ENCODE results near the gene BCL11A. TPM values are rescaled to one million over a fixed set of nuclear protein-coding genes. Genes with fewer than 3 reads are reported as not detected.
"Not testable (repeated sequence)": the region's sequence is repeated elsewhere in the genome, so short reads cannot be mapped to it uniquely, and the experiment has no call there.

The BCL11A gene
- total RNA-seq, 8 experiments from 2014 or later: 0.66 to 131 (median 21.8) TPM

- Histone ChIP-seq H3K4me3 (no peak overlapping the region), H3K4me1 (replicated peaks in 1 of 2) (peaks cover 17 to 21% of the 10 kb centered on the region in 2 donors), H3K27ac (no peak overlapping the region)
- in situ Hi-C loops (cut with MboI; ENCODE audit: low pct_unique_long_range_greater_than_20kb in 2 of 9, low sequenced_read_pairs in 9 of 9, unreplicated experiment in 9 of 9): no loop called here
- ATAC-seq (replicated peaks in 6 of 8): no peak
- 58 to 100% (median 90%) methylated on average over 1 to 7 of the region's 8 CpGs; no CpG with 5 or more reads in 2 of the 10 experiments for WGBS, 10 experiments
Observed at GRCh38 chr2:60432035-60432601, 121.3 kb downstream of the BCL11A start.

- Histone ChIP-seq H3K4me1 (replicated peaks in 1 of 2) (peaks cover 11 to 12% of the 10 kb centered on the region in 2 donors), H3K27ac (no peak overlapping the region), H3K4me3 (no peak overlapping the region)
- in situ Hi-C loops (cut with MboI; ENCODE audit: low pct_unique_long_range_greater_than_20kb in 2 of 9, low sequenced_read_pairs in 9 of 9, unreplicated experiment in 9 of 9): no loop called here
- ATAC-seq (replicated peaks in 6 of 8): no peak
- WGBS, 10 experiments: 64 to 100% (median 82%) methylated on average over 1 to 4 of the region's 4 CpGs; no CpG with 5 or more reads in 4 of the 10 experiments
Observed at GRCh38 chr2:60429681-60430080, 123.8 kb downstream of the BCL11A start.

- in situ Hi-C loops (cut with MboI; ENCODE audit: low pct_unique_long_range_greater_than_20kb in 2 of 9, low sequenced_read_pairs in 9 of 9, unreplicated experiment in 9 of 9): no loop called here
- no peak overlapping the region for H3K4me3 ChIP-seq
- ATAC-seq (replicated peaks in 6 of 8): no peak
- 39 to 100% (median 83%) methylated on average over 3 to 7 of the region's 7 CpGs; no CpG with 5 or more reads in 1 of the 10 experiments for WGBS, 10 experiments
- H3K27ac ChIP-seq: no peak overlapping the region
- peaks cover 20 to 22% of the 10 kb centered on the region in 2 donors for H3K4me1 ChIP-seq (replicated peaks in 1 of 2)
Observed at GRCh38 chr2:60426880-60427279, 126.6 kb downstream of the BCL11A start.

DNA sequence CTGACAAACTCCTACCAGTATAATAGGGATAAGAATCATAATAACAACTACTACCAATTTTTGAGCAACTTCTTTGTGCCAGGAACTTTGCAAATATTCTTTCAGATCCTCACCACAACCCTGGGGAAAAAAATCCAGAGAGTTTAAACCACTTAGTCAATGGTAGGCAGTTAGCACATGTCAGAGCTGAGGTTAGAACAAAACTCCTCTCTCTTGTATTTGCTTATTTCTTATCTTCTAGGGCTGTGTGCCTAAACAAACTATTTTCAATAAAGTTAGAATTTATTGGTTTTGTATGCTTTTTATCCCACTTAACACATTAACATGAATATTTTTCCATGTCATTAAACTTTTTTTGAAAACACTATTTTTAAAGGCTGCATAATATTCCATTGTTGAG lies 127.1 kb downstream of the BCL11A start:
- H3K27ac ChIP-seq: no peak overlapping the region
- H3K4me1 ChIP-seq (replicated peaks in 1 of 2): peaks cover 20 to 22% of the 10 kb centered on the region in 2 donors
- no peak for ATAC-seq (replicated peaks in 6 of 8)
- in situ Hi-C loops (cut with MboI; ENCODE audit: low pct_unique_long_range_greater_than_20kb in 2 of 9, low sequenced_read_pairs in 9 of 9, unreplicated experiment in 9 of 9): no loop called here
- H3K4me3 ChIP-seq: no peak overlapping the region

DNA sequence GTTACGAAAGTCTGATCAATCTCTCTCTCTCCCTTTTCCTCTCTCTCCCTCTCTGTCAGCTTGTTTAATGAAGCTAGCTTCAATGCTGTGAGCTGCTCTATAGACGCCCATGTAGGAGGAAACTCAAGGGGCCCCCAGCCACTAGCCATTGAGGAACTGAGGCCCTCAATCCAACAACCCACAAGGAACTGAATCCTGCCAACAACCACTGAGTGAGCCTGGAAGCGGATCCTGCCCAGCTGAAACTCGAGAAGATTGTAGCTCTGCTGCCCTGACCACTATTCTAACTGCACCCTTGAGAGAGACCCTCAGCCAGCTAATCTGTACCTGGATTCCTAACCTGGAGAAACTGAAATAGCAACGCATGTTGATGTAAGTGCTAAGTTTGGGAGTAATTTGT lies 129.2 kb downstream of the BCL11A start:
- ATAC-seq (replicated peaks in 6 of 8): no peak
- H3K27ac ChIP-seq: peak overlapping the region in 1 of 2 donors; percentile 65
- no peak overlapping the region for H3K4me3 ChIP-seq
- in situ Hi-C loops (cut with MboI; ENCODE audit: low pct_unique_long_range_greater_than_20kb in 2 of 9, low sequenced_read_pairs in 9 of 9, unreplicated experiment in 9 of 9): no loop called here
- 60 to 100% (median 96%) methylated on average over 1 to 4 of the region's 5 CpGs; no CpG with 5 or more reads in 1 of the 10 experiments for WGBS, 10 experiments
- H3K4me1 ChIP-seq (replicated peaks in 1 of 2): peaks cover 20 to 22% of the 10 kb centered on the region in 2 donors

DNA sequence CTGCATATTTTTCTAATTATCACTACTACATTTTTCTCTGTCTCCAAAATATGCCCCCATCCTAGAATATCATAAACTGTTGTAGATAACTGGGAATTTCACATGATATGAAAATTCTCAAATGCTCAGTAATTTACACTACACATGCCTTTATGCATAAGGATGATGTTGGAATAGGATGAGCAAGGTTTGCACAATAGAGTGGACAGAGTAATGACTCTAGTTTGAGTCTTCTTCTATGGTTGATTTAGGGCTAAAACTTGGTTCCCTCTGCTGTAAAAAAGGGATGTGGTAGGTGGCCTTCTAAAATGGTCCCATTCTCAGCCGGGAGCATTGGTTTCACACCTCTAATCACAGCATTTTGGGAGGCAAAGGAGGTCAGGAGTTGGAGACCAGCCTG lies 129.9 kb downstream of the BCL11A start:
- ATAC-seq (replicated peaks in 6 of 8): peak in 7 of 8 experiments; percentile 23 to 63 (median 45)
- in situ Hi-C loops (cut with MboI; ENCODE audit: low pct_unique_long_range_greater_than_20kb in 2 of 9, low sequenced_read_pairs in 9 of 9, unreplicated experiment in 9 of 9): no loop called here
- 40 to 100% (median 71%) methylated on average over 1 of the region's 1 CpG; no CpG with 5 or more reads in 5 of the 10 experiments for WGBS, 10 experiments
- H3K4me3 ChIP-seq: no peak overlapping the region
- H3K4me1 ChIP-seq (replicated peaks in 1 of 2): peaks cover 20 to 22% of the 10 kb centered on the region in 2 donors
- H3K27ac ChIP-seq: peak overlapping the region in 1 of 2 donors; percentile 65

GRCh38 chr2:60422826-60423483 lies 130.5 kb downstream of the BCL11A start:
- peaks cover 20 to 22% of the 10 kb centered on the region in 2 donors for H3K4me1 ChIP-seq (replicated peaks in 1 of 2)
- 0 to 77% (median 15%) methylated on average over 2 to 6 of the region's 7 CpGs; no CpG with 5 or more reads in 1 of the 10 experiments for whole genome bisulfite sequencing, 10 experiments
- in situ Hi-C loops (cut with MboI; ENCODE audit: low pct_unique_long_range_greater_than_20kb in 2 of 9, low sequenced_read_pairs in 9 of 9, unreplicated experiment in 9 of 9): no loop called here
- H3K4me3 ChIP-seq: no peak overlapping the region
- H3K27ac ChIP-seq: peak overlapping the region; percentile 48 to 64
- ATAC-seq (replicated peaks in 6 of 8): peak; percentile 82 to 99 (median 94)

DNA sequence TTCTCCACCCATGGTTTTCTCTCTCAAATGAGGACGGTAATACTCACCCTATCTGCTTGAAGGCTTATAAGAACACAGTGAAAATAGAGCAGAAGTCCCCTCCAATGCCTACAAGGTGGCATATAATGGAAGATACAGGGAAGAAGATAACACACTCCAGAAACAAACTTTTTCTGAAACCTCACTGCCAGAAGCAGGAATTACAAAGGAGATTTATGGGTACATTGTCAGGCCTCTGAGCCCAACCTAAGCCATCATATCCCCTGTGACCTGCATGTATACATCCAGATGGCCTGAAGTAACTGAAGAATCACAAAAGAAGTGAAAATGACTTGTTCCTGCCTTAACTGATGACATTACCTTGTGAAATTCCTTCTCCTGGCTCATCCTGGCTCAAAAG lies 136.2 kb downstream of the BCL11A start:
- 70 to 100% (median 86%) methylated on average over 1 of the region's 1 CpG; no CpG with 5 or more reads in 5 of the 10 experiments for WGBS, 10 experiments
- H3K27ac ChIP-seq; H3K4me1 ChIP-seq (replicated peaks in 1 of 2); ATAC-seq (replicated peaks in 6 of 8); in situ Hi-C loops (cut with MboI; ENCODE audit: low pct_unique_long_range_greater_than_20kb in 2 of 9, low sequenced_read_pairs in 9 of 9, unreplicated experiment in 9 of 9); H3K4me3 ChIP-seq: not testable (repeated sequence)

GRCh38 chr2:60416221-60417008 lies 137.0 kb downstream of the BCL11A start:
- in situ Hi-C loops (cut with MboI; ENCODE audit: low pct_unique_long_range_greater_than_20kb in 2 of 9, low sequenced_read_pairs in 9 of 9, unreplicated experiment in 9 of 9): no loop called here
- Histone ChIP-seq H3K4me1 (replicated peaks in 1 of 2) (no peaks in the 10 kb centered on the region), H3K27ac (no peak overlapping the region), H3K4me3 (no peak overlapping the region)
- no peak for ATAC-seq (replicated peaks in 6 of 8)
- 68 to 100% (median 81%) methylated on average over 2 to 9 of the region's 10 CpGs; no CpG with 5 or more reads in 1 of the 10 experiments for WGBS, 10 experiments

DNA sequence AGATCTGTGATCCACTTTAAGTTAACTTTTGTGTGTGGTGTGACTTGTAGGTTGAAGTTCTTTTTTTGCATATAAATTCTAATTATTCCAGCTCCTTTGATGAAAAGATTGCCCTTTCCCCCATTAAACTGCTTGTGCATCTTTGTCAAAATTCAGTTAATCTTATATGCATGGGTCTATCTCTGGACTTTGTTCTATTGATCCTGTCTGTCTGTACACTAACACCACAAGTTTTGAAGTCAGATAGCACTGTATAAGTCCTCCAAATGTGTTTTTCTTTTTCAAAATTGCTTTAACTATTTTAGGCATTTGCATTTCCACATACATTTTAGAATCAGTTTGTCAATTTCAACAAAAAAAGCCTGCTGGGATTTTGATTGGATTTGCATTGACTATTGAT lies 137.6 kb downstream of the BCL11A start:
- in situ Hi-C loops (cut with MboI; ENCODE audit: low pct_unique_long_range_greater_than_20kb in 2 of 9, low sequenced_read_pairs in 9 of 9, unreplicated experiment in 9 of 9): no loop called here
- H3K4me1 ChIP-seq (replicated peaks in 1 of 2): peaks cover under 1 to 4% of the 10 kb centered on the region in 2 donors
- ATAC-seq (replicated peaks in 6 of 8): no peak
- H3K4me3 ChIP-seq: no peak overlapping the region
- H3K27ac ChIP-seq: no peak overlapping the region

GRCh38 chr2:60414495-60415138 lies 138.8 kb downstream of the BCL11A start:
- WGBS, 10 experiments: 6 to 100% (median 52%) methylated on average over 1 to 2 of the region's 2 CpGs; no CpG with 5 or more reads in 2 of the 10 experiments
- in situ Hi-C loops (cut with MboI; ENCODE audit: low pct_unique_long_range_greater_than_20kb in 2 of 9, low sequenced_read_pairs in 9 of 9, unreplicated experiment in 9 of 9): no loop called here
- H3K4me1 ChIP-seq (replicated peaks in 1 of 2): peaks cover 13 to 16% of the 10 kb centered on the region in 2 donors
- ATAC-seq (replicated peaks in 6 of 8): peak in 3 of 8 experiments; percentile 17 to 88 (median 82)
- H3K4me3 ChIP-seq: no peak overlapping the region
- H3K27ac ChIP-seq: no peak overlapping the region

GRCh38 chr2:60413814-60414168 lies 139.7 kb downstream of the BCL11A start:
- peaks cover 17 to 24% of the 10 kb centered on the region in 2 donors for H3K4me1 ChIP-seq (replicated peaks in 1 of 2)
- WGBS, 10 experiments: 40 to 90% (median 66%) methylated on average over 1 to 5 of the region's 6 CpGs; no CpG with 5 or more reads in 4 of the 10 experiments
- in situ Hi-C loops (cut with MboI; ENCODE audit: low pct_unique_long_range_greater_than_20kb in 2 of 9, low sequenced_read_pairs in 9 of 9, unreplicated experiment in 9 of 9): no loop called here
- no peak overlapping the region for H3K4me3 ChIP-seq
- no peak for ATAC-seq (replicated peaks in 6 of 8)
- no peak overlapping the region for H3K27ac ChIP-seq
